WI38 (cell line): ENCODE data around the gene CREB1.

Source experiments
- H3K4me3 ChIP-seq: 2 replicates; pipeline ENCODE4 v1.5.1; 2011; ENCODE audit warnings: low read depth, mild to moderate bottlenecking, control low read depth, low read length
- CTCF ChIP-seq: IDR thresholded peaks from 2 replicates; pipeline ENCODE4 v1.5.1; 2012; ENCODE audit warnings: low read depth, mild to moderate bottlenecking, control low read depth, low read length

The CREB1 gene

GRCh38 chr2:207594264-207594663 is 64.5 kb downstream of the CREB1 start:
- TF ChIP-seq CTCF, result no peak
- H3K4me3 ChIP-seq, result no peak overlapping the region

DNA sequence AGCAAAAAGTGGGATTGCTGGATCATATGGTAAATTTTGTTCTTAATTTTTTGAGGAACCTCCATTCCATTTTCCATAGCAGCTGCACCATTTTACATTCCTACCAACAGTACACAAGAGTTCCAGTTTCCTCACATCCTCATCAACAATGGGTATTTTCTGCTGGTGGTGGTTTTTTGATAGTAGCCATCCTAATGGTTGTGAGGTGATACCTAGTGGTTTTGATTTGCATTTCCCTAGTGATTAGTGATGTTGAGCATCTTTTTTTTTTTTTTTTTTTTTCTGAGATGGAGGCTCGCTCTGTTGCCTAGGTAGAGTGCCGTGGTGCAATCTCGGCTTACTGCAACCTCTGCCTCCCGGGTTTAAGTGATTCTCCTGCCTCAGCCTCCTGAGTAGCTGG is 65.0 kb downstream of the CREB1 start:
- H3K4me3 ChIP-seq, result no peak overlapping the region
- TF ChIP-seq CTCF, result no peak

DNA sequence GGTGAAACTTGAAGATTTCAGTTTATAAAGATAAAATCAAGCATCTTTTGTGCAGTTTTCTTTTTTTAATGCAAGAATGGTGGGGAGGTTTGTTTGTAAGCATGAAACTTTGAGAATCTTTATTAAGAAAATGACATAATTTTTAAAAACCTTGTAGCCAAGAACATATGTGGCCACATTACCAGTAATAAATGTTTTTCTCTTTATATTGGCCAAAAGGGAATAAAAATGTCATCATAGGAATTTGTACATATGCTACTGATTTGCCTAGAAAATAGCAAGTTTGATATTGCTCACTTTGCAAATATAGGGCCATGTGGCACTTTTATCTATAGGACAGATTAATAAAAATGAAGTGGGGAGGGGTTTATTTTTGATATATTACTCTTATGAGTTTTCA is 69.9 kb downstream of the CREB1 start:
- no peak overlapping the region for H3K4me3 ChIP-seq
- no peak for TF ChIP-seq CTCF

DNA sequence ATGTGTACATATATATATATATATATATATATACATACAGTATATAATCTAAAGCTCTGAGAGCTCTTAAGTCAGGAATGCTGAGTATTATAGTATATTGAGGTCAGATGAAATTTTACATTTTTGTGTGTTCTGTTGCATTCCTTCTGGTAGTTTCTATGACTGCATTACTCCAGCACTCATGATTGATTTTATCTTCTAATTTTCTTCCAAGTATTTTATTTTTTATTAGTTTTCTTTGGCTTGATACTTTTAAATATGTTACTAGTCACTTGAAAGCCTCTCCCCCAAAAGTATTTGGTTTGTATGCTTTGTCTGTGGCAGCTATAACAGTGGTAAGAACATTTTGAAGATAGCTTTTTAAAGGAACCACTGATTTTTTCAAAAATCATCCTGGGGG is 70.5 kb downstream of the CREB1 start:
- no peak for TF ChIP-seq CTCF

GRCh38 chr2:207601774-207602173 is 72.0 kb downstream of the CREB1 start:
- TF ChIP-seq CTCF, result no peak
- H3K4me3 ChIP-seq, result no peak overlapping the region

More for the DNA sequence above, 70.5 kb downstream of the CREB1 start:
- H3K4me3 ChIP-seq, result no peak overlapping the region

DNA sequence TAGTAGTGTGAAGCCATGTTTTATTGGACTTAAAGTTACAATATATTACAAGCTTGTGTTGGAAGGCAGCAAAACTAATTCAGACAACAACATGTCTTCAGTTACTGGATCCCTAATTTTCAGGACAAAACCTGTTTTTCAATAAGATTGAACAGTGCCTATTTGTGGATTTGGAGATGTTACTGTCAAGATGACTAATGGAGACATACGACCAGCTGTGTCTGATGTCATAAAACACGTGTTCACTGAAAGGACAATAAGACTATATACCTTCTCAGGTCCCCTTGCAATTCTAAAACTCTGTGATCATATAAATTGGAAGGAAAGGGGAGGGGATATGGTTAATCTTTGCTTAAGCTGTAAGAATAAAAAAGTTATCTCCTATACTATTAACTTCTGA is 73.7 kb downstream of the CREB1 start:
- no peak for TF ChIP-seq CTCF

GRCh38 chr2:207606399-207606798 is 76.6 kb downstream of the CREB1 start:
- no peak overlapping the region for H3K4me3 ChIP-seq
- TF ChIP-seq CTCF, result no peak

More for the DNA sequence above, 73.7 kb downstream of the CREB1 start:
- H3K4me3 ChIP-seq, result no peak overlapping the region
